Measurements from ENCODE around the gene ATP9A. TPM values are rescaled to one million over a fixed set of nuclear protein-coding genes. Genes with fewer than 3 reads are reported as not detected.
"Not testable (repeated sequence)": the region's sequence is repeated elsewhere in the genome, so short reads cannot be mapped to it uniquely, and the experiment has no call there.

Gene ATP9A
- total RNA-seq, 2 experiments from 2014 or later: 0.21 to 0.50 TPM

DNA sequence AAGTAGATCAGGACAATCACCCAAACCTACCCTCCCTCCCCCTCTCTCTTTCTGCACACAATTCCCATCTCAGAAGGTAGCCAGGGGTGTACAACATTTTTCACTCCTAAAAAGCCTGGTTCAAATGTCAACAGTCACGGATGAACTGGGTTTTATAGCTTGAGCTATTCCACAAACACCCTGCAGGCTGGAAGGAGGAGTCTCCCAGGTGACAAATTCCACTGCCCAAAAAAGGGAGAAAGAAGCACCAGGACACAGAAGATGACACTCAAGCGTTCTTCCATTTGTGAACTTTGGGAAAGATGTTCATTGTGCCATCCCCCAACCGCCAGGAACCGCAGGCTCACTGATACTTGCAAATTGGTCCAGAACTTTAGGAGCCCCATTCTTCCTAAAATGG lies 114.1 kb downstream of the ATP9A start:
- ChIA-PET CTCF (interaction anchor here (0.6 kb wide), 2 partner anchors 260 to 506 kb away, joined by 3 read pairs; no protein-coding TSS in a partner anchor), POLR2A (no interaction called here)
- H3K27me3 Mint-ChIP-seq: peaks cover 5% of the 10 kb centered on the region

DNA sequence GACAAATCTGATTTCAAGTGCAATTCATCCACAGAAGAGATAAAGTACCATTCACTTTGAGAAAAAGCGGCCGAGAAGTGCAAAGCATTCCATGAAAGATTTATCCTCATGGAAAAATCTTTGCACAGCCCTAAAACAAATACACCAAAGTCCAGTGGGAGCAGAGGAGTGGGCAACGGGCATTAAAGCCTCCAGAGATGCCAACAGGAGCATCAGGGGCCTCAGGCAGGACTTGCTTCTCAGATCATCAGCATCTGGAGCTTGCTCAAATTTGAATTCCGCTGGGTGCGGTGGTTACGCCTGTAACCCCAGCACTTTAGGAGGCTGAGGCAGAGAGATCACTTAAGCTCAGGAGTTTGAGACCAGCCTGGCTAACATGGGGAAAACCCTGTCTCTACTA lies 115.0 kb downstream of the ATP9A start:
- ChIA-PET CTCF (no interaction called here), POLR2A (no interaction called here)
- peaks cover 5% of the 10 kb centered on the region for H3K27me3 Mint-ChIP-seq
- no peaks in the 10 kb centered on the region for H3K9me3 Mint-ChIP-seq
- no peak overlapping the region for H3K27ac Mint-ChIP-seq
- H3K36me3 Mint-ChIP-seq (ENCODE audit: low read depth): no peaks in the 10 kb centered on the region
- no peak for DNase-seq
- H3K4me1 Mint-ChIP-seq: peaks cover 2% of the 10 kb centered on the region
- no peak overlapping the region for H3K4me3 Mint-ChIP-seq

More for the DNA sequence above, 114.1 kb downstream of the ATP9A start:
- Mint-ChIP-seq H3K4me3 (no peak overlapping the region), H3K4me1 (peaks cover 2% of the 10 kb centered on the region), H3K9me3 (no peaks in the 10 kb centered on the region), H3K27ac (no peak overlapping the region), H3K36me3 (ENCODE audit: low read depth) (no peaks in the 10 kb centered on the region)
- no peak for DNase-seq

DNA sequence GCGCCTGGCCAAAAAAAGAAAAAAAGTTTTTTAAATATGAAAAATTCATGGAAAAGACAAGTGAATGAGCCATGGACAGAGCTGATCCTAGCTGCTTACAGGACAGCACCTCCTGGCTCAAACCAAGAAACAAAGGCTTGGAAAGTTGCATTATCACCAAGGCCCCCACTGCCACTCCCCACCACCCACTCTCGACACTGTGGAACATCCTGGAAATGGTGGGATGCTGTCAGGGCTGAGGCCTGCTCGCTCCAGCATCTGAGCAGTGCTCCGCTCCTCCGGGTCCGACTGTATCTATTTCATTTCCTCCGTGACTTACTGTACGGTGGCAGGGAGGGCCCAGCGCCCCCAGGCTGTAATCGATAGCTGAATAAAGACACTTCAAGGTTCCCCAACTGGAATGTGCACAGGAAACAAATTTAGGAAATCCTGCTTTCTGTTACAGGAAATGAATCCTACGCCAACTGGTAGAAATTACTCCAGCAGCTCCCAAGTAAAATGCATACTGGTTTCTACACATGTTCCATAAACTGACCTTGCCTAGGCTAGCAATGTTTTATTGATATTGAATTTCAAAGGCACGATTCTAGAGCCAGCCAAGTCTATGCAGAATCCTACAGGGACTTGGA lies 116.2 kb downstream of the ATP9A start:
- Mint-ChIP-seq H3K27me3 (peaks cover 5% of the 10 kb centered on the region), H3K4me1 (peaks cover 2% of the 10 kb centered on the region), H3K9me3 (no peaks in the 10 kb centered on the region), H3K36me3 (ENCODE audit: low read depth) (no peaks in the 10 kb centered on the region), H3K27ac (no peak overlapping the region), H3K4me3 (no peak overlapping the region)
- no peak for DNase-seq
- CTCF ChIA-PET: interaction anchor here (0.9 kb wide), 1 partner anchor 9 kb away, joined by 4 read pairs; no protein-coding TSS in a partner anchor
- POLR2A ChIA-PET: no interaction called here

DNA sequence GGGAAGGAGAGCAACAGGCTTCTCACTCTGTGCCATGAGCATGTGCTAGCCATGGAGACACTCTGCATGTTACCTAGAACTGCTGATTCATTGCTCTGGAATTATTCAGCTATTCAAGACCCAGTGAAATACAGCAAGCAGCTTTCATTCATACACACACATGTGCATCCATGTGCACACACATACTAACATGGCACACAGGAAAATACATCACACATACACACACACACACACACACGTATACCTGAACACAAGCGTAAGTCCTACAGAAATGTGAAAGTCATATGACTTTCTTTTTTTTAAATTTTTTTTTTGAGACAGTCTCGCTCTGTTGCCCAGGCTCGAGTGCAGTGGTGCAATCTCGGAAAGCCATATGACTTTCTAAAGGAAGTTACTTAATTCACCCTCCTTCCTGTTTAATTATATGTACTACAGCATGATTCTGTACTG lies 117.5 kb downstream of the ATP9A start:
- ChIA-PET CTCF (no interaction called here), POLR2A (no interaction called here)
- no peak for DNase-seq
- Mint-ChIP-seq H3K27ac (no peak overlapping the region), H3K36me3 (ENCODE audit: low read depth) (no peaks in the 10 kb centered on the region), H3K9me3 (no peaks in the 10 kb centered on the region), H3K27me3 (peaks cover 5% of the 10 kb centered on the region), H3K4me1 (peaks cover 2% of the 10 kb centered on the region), H3K4me3 (no peak overlapping the region)

DNA sequence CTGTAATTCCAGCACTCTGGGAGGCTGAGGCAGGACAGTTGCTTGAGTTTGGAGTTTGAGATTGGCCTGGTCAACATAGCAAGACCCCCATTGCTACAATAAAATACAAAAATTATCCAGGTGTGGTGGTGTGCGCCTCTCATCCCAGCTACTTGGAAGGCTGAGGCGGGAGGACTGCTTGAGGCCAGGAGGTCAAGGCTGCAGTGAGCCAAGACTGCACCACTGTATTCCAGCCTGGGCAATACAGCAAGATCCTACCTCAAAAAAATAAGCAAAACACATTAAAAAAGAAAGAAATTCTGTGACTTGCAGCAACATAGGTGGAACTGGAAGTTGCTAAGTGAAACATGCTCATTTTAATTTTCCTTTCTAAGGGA lies 119.6 kb downstream of the ATP9A start:
- no peak for DNase-seq
- no peak overlapping the region for H3K27ac Mint-ChIP-seq
- peaks cover 5% of the 10 kb centered on the region for H3K27me3 Mint-ChIP-seq
- POLR2A ChIA-PET: no interaction called here
- CTCF ChIA-PET: no interaction called here
- H3K4me1 Mint-ChIP-seq: peaks cover 2% of the 10 kb centered on the region
- no peaks in the 10 kb centered on the region for H3K9me3 Mint-ChIP-seq
- H3K36me3 Mint-ChIP-seq (ENCODE audit: low read depth): no peaks in the 10 kb centered on the region
- H3K4me3 Mint-ChIP-seq: no peak overlapping the region

DNA sequence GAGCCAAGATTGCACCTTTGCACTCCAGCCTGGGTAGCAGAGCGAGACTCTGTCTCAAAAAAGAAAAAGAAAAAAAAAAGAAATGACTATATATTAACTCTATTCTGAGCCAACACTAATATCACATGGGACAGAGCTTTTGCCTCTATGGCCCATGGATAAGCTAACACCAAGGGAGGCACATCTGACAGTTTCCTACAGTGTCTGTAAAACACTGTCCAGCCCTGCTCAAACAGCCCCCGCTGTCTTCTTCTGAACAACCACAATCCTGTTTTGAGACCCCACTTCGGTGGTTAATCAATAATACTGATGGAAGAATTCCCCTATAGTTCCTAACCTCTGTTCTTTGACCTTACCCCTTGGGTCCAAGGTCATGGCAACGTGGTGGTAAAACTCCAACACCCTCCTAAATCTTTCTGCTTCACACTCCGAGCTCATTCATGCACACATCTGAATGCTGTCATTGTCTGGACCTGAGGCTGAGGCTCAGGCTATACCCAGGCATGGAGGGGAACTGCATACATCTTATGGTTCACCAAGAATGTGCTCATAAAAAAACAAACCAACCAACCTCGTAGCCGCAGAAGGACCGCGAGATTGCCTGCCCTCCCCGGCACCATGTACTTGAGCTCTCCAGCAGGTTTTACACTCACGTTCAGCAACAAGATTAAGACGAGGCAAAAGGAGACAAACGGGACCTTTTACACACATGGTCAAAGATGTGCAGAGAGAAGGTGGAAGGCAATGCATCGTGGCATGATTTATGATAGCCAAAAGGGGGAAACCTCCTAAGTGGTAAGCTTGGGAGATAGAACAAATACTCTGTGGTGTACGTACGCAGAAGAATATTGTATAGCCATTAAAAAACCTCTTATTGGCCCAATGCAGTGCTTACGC lies 120.3 kb downstream of the ATP9A start:
- H3K4me1 Mint-ChIP-seq: peaks cover 2% of the 10 kb centered on the region
- POLR2A ChIA-PET: no interaction called here
- DNase-seq: no peak
- H3K27me3 Mint-ChIP-seq: peaks cover 5% of the 10 kb centered on the region
- CTCF ChIA-PET: interaction anchor here (0.5 kb wide), 1 partner anchor 28 kb away, joined by 3 read pairs; no protein-coding TSS in a partner anchor
- no peak overlapping the region for H3K4me3 Mint-ChIP-seq
- no peaks in the 10 kb centered on the region for H3K36me3 Mint-ChIP-seq (ENCODE audit: low read depth)
- H3K27ac Mint-ChIP-seq: no peak overlapping the region
- no peaks in the 10 kb centered on the region for H3K9me3 Mint-ChIP-seq

DNA sequence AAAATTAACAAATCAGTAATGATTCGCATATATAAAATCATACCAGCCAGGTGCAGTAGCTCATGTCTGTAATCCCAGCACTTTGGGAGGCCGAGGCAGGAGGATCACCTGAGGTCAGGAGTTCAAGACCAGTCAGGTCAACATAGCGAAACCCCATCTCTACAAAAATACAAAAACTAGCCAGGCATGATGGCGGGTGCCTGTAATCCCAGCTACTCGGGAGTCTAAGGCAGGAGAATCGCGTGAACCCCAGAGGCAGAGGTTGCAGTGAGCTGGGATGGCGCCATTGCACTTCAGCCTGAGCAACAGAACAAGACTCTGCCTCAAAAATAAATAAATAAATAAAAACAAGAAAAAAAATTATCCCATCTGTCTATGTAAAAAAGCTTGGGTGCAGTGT lies 124.4 kb downstream of the ATP9A start:
- H3K36me3 Mint-ChIP-seq (ENCODE audit: low read depth); DNase-seq; H3K27me3 Mint-ChIP-seq; H3K4me3 Mint-ChIP-seq; H3K27ac Mint-ChIP-seq; H3K9me3 Mint-ChIP-seq; POLR2A ChIA-PET; H3K4me1 Mint-ChIP-seq: not testable (repeated sequence)
- CTCF ChIA-PET: interaction anchor here (1.0 to 1.6 kb wide), 2 partner anchors 14 to 21 kb away, joined by 4 read pairs; no protein-coding TSS in a partner anchor

DNA sequence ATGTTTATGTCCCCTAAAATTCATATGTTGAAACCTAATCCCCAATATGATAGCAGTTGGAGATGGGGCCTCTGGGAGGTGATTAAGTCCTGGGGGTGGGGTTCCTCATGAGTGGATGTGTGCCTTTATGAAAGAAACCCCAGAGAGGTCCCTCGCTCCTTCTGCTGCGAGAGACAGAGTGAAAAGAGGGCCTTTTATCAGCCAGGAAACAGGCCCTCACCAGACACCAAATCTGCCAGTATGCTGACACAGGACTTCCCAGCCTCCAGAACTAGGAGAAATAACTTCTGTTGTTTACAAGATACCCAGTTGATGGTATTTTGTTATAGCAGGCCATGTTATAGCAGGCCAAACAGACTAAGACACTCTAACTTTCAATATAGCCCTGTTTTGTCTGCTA lies 124.8 kb downstream of the ATP9A start:
- POLR2A ChIA-PET: no interaction called here
- Mint-ChIP-seq H3K4me3 (no peak overlapping the region), H3K9me3 (no peaks in the 10 kb centered on the region), H3K27ac (no peak overlapping the region), H3K4me1 (no peaks in the 10 kb centered on the region), H3K27me3 (peaks cover 2% of the 10 kb centered on the region), H3K36me3 (ENCODE audit: low read depth) (no peaks in the 10 kb centered on the region)
- DNase-seq: no peak
- CTCF ChIA-PET: interaction anchor here (1.0 to 1.4 kb wide), 2 partner anchors 8 to 21 kb away, joined by 4 read pairs; no protein-coding TSS in a partner anchor

DNA sequence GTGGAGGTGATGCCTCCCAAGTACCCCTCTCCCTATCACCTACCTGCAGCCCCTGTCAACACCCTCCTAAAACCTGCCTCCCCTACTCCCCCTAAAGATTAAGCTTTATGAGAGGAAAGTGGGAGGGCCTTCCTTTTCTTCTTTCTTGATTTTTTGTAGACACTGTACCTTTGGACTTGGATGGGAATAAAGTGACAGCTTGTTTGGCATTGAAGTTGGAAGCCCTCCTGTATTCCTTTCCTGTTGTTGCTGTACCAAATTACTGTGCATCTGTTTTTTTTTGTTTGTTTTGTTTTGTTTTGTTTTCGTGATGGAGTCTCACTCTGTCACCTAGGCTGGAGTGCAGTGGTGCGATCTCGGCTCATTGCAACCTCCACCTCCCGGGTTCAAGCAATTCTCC lies 126.3 kb downstream of the ATP9A start:
- H3K9me3 Mint-ChIP-seq: no peaks in the 10 kb centered on the region

DNA sequence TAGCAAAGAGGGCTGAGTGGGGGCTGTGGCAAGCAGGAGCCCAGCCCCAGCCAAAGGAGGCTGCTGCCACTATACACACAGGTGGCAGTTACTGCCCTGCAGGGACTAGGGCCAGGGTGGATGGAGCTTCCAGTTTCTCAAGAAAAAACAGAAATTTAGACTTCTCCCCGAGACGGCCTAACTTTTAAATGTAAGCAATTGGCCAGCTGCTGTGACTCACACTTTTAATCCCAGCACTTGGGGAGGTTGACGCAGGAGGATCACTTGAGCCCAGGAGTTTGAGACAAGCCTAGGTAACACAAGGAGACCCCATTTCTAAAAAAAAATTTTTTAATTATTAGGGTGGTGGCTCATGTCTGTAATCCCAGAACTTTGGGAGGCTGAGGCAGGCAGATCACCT lies 127.4 kb downstream of the ATP9A start:
- Mint-ChIP-seq H3K27ac (no peak overlapping the region), H3K4me3 (no peak overlapping the region), H3K4me1 (no peaks in the 10 kb centered on the region), H3K27me3 (peaks cover 7% of the 10 kb centered on the region), H3K9me3 (no peaks in the 10 kb centered on the region), H3K36me3 (ENCODE audit: low read depth) (no peaks in the 10 kb centered on the region)
- no peak for DNase-seq
- POLR2A ChIA-PET: no interaction called here
- CTCF ChIA-PET: no interaction called here

More for the DNA sequence above, 126.3 kb downstream of the ATP9A start:
- Mint-ChIP-seq H3K4me1 (no peaks in the 10 kb centered on the region), H3K4me3 (no peak overlapping the region), H3K36me3 (ENCODE audit: low read depth) (no peaks in the 10 kb centered on the region), H3K27me3 (peaks cover 7% of the 10 kb centered on the region), H3K27ac (no peak overlapping the region)
- CTCF ChIA-PET: interaction anchor here (0.5 to 1.4 kb wide), 3 partner anchors 10 to 1119 kb away, joined by 3 to 4 read pairs (median 3); no protein-coding TSS in a partner anchor
- POLR2A ChIA-PET: no interaction called here
- no peak for DNase-seq

DNA sequence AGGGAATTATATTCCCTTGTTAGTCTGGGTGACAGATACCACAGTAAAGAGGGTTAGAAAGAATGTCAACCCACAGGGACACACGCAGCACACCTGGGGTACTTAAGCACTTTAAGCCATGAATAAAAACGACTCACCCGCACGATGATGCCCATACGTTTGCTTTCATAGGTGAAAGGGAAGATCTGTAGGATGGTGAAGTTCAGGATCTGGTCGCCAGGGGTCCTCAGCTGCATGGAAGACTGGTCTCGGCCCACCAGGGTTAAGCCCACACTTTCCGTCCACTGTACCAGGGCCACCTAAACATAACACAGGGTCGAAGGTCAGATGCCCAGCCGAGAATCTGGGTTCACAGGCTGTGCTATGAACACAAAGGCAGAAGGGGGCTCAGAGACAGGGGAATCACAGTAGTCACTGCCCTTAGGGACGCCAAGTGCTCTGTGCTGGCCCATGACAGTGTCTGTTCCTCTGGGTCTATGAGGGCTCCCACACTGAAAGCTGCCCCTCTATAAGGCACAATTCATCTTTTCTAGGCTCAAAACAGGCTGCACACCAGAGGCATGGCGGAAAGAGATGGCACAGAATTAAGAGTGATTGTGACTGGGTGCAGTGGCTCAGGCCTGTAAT lies 128.9 kb downstream of the ATP9A start:
- POLR2A ChIA-PET: no interaction called here
- no peak overlapping the region for H3K4me3 Mint-ChIP-seq
- H3K27me3 Mint-ChIP-seq: peaks cover 5% of the 10 kb centered on the region
- CTCF ChIA-PET: interaction anchor here (1.0 kb wide), 1 partner anchor 19 kb away, joined by 3 read pairs; no protein-coding TSS in a partner anchor
- H3K4me1 Mint-ChIP-seq: no peaks in the 10 kb centered on the region
- H3K9me3 Mint-ChIP-seq: no peaks in the 10 kb centered on the region
- peak; percentile 46 for DNase-seq
- H3K36me3 Mint-ChIP-seq (ENCODE audit: low read depth): no peaks in the 10 kb centered on the region
- H3K27ac Mint-ChIP-seq: no peak overlapping the region

DNA sequence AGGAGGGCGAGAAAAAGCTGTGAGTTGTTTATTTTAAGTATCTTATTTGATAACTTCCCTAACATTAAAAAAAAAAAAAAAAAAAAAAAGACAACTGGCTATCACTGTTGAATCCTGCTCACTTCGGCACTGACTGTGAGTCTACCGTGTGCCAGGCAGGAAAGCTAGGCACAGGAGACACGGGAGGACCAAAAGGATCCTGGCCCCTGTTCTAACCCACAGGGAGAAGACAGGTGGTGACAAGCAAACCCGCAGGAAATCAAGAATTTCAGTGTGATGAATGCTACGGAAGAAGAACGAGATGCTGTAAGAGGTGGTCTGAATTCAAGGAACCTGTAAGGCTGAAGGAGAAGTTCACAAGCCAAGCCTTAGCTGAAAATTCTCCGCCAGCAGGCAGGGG lies 130.9 kb downstream of the ATP9A start:
- no peaks in the 10 kb centered on the region for H3K9me3 Mint-ChIP-seq
- ChIA-PET POLR2A (no interaction called here), CTCF (interaction anchor here (0.7 to 1.0 kb wide), 3 partner anchors 11 to 708 kb away, joined by 3 to 4 read pairs (median 3); no protein-coding TSS in a partner anchor)
- H3K36me3 Mint-ChIP-seq (ENCODE audit: low read depth): no peaks in the 10 kb centered on the region
- peaks cover 13% of the 10 kb centered on the region for H3K27me3 Mint-ChIP-seq
- H3K4me3 Mint-ChIP-seq: no peak overlapping the region
- no peak for DNase-seq
- H3K4me1 Mint-ChIP-seq: no peaks in the 10 kb centered on the region
- no peak overlapping the region for H3K27ac Mint-ChIP-seq

DNA sequence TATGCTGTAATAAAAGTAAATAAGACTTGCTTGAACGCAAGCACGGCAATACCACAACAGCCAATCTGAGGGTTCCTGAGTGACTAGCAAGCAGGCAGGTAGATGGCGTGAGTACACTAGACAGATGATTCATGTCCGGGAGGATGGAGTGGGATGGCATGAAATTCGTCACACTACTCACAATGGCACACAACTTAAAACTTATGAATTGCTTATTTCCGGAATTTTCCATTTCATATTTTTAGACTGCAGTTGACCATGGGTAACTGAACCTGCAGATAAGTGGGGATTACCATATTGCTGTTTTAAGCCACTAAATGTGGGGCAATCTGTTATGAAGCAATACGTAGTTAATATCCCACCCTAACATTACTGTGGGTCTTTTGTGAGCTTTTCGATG lies 132.1 kb downstream of the ATP9A start:
- peaks cover 18% of the 10 kb centered on the region for H3K27me3 Mint-ChIP-seq
- POLR2A ChIA-PET: no interaction called here
- CTCF ChIA-PET: interaction anchor here (1.2 kb wide), 1 partner anchor 18 kb away, joined by 3 read pairs; no protein-coding TSS in a partner anchor
- H3K4me1 Mint-ChIP-seq: peaks cover 7% of the 10 kb centered on the region
- DNase-seq: no peak
- no peaks in the 10 kb centered on the region for H3K36me3 Mint-ChIP-seq (ENCODE audit: low read depth)
- H3K9me3 Mint-ChIP-seq: no peaks in the 10 kb centered on the region
- no peak overlapping the region for H3K27ac Mint-ChIP-seq
- no peak overlapping the region for H3K4me3 Mint-ChIP-seq
